DOHH2 (cell line): ENCODE measurements around the gene WWOX.

Source experiments
- H3F3A ChIP-seq: fragments of 200-600 bp; sonication (generic), shearing (Covaris generic); 2 replicates; pipeline ENCODE4 v1.6.0; 2016; ENCODE audit warnings: antibody characterized with exemption, mild to moderate bottlenecking; ENCODE audit not compliant: control insufficient read depth, insufficient read depth
- H3K27ac ChIP-seq: fragments of 200-600 bp; sonication (generic); 2 replicates; pipeline ENCODE4 v1.5.1; 2014; ENCODE audit warnings: low read depth, mild to moderate bottlenecking, low read length, moderate library complexity
- H3K27me3 ChIP-seq: fragments of 200-600 bp; sonication (generic); 2 replicates; pipeline ENCODE4 v1.6.1; 2014; ENCODE audit warnings: mild to moderate bottlenecking, low read length, mixed read lengths; ENCODE audit not compliant: control insufficient read depth
- H3K36me3 ChIP-seq: fragments of 200-600 bp; sonication (generic); 2 replicates; pipeline ENCODE4 v1.6.1; 2014; ENCODE audit warnings: mild to moderate bottlenecking, low read length, moderate library complexity, mixed read lengths; ENCODE audit not compliant: control insufficient read depth
- H3K4me1 ChIP-seq: fragments of 200-600 bp; sonication (generic); 2 replicates; pipeline ENCODE4 v1.6.1; 2014; ENCODE audit warnings: mild to moderate bottlenecking, low read length, mixed read lengths; ENCODE audit not compliant: control insufficient read depth
- H3K4me2 ChIP-seq: fragments of 200-600 bp; sonication (generic); 2 replicates; pipeline ENCODE4 v1.6.0; 2014; ENCODE audit warnings: mild to moderate bottlenecking, low read length, moderate library complexity
- H3K4me3 ChIP-seq: fragments of 200-600 bp; sonication (generic); 2 replicates; pipeline ENCODE4 v1.5.1; 2014; ENCODE audit warnings: mild to moderate bottlenecking, low read length, mixed read lengths
- H3K79me2 ChIP-seq: fragments of 200-600 bp; sonication (generic); 2 replicates; pipeline ENCODE4 v1.6.1; 2014; ENCODE audit warnings: mild to moderate bottlenecking, low read length, mixed read lengths; ENCODE audit not compliant: control insufficient read depth
- H3K9me2 ChIP-seq: fragments of 200-600 bp; sonication (generic); replicated peaks from 2 replicates; pipeline ENCODE4 v1.6.1; 2014; ENCODE audit warnings: mild to moderate bottlenecking, low read length, mixed read lengths; ENCODE audit not compliant: control insufficient read depth
- H3K9me3 ChIP-seq: fragments of 200-600 bp; sonication (generic); 2 replicates; pipeline ENCODE4 v1.6.1; 2014; ENCODE audit warnings: antibody characterized with exemption, low read length, mixed read lengths; ENCODE audit not compliant: control insufficient read depth, insufficient read depth
- H4K20me1 ChIP-seq: fragments of 200-600 bp; sonication (generic); 2 replicates; pipeline ENCODE4 v1.6.0; 2014; ENCODE audit warnings: low read depth, mild to moderate bottlenecking, antibody characterized with exemption, low read length, moderate library complexity; ENCODE audit not compliant: control insufficient read depth, insufficient read depth
- EZH2phosphoT487 ChIP-seq: fragments of 200-600 bp; sonication (generic); IDR thresholded peaks from 2 replicates; pipeline ENCODE4 v1.6.1; 2017; ENCODE audit warnings: borderline replicate concordance, mild to moderate bottlenecking, antibody characterized with exemption, low read length, moderate library complexity, mixed read lengths
- TF ChIP-seq, protein P1 (sequence below): fragments of 200-600 bp; sonication (generic); IDR thresholded peaks from one replicate; pipeline ENCODE4 v1.5.1; 2014; ENCODE audit warnings: antibody characterized with exemption, mild to moderate bottlenecking, low read depth, low read length; ENCODE audit not compliant: poor library complexity, severe bottlenecking

The WWOX gene

DNA sequence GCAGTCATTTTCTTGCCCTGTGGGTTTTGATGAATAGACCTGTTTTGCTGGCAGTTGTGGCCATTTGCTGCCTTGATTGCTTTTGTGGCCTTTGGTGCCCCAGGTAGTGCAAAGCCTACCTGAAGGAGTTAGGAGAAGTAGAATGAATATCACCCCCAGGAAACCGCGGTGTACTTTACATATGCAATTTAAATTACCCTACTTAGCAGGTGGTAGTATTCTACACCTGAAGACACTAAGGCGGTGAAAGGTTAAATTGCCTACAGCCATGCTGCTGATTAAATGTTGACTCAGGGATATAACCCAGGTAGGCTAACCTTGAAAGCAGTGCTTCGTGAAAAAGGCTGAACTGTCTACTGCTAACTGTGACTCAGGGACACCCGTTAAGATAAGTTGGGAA is 27.2 kb upstream of the WWOX start:
- no peak overlapping the region for H3K27ac ChIP-seq
- no peaks in the 10 kb centered on the region for H3F3A ChIP-seq
- H3K4me1 ChIP-seq = no peaks in the 10 kb centered on the region
- H3K27me3 ChIP-seq = no peaks in the 10 kb centered on the region
- no peaks in the 10 kb centered on the region for H3K9me3 ChIP-seq
- H3K79me2 ChIP-seq = no peaks in the 10 kb centered on the region
- H3K36me3 ChIP-seq = no peaks in the 10 kb centered on the region
- no peaks in the 10 kb centered on the region for H3K9me2 ChIP-seq
- H3K4me3 ChIP-seq = no peak overlapping the region
- no peak overlapping the region for H3K4me2 ChIP-seq
- no peak for TF ChIP-seq EZH2phosphoT487
- TF ChIP-seq, protein P1, sequence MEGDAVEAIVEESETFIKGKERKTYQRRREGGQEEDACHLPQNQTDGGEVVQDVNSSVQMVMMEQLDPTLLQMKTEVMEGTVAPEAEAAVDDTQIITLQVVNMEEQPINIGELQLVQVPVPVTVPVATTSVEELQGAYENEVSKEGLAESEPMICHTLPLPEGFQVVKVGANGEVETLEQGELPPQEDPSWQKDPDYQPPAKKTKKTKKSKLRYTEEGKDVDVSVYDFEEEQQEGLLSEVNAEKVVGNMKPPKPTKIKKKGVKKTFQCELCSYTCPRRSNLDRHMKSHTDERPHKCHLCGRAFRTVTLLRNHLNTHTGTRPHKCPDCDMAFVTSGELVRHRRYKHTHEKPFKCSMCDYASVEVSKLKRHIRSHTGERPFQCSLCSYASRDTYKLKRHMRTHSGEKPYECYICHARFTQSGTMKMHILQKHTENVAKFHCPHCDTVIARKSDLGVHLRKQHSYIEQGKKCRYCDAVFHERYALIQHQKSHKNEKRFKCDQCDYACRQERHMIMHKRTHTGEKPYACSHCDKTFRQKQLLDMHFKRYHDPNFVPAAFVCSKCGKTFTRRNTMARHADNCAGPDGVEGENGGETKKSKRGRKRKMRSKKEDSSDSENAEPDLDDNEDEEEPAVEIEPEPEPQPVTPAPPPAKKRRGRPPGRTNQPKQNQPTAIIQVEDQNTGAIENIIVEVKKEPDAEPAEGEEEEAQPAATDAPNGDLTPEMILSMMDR = no peak
- no peaks in the 10 kb centered on the region for H4K20me1 ChIP-seq

DNA sequence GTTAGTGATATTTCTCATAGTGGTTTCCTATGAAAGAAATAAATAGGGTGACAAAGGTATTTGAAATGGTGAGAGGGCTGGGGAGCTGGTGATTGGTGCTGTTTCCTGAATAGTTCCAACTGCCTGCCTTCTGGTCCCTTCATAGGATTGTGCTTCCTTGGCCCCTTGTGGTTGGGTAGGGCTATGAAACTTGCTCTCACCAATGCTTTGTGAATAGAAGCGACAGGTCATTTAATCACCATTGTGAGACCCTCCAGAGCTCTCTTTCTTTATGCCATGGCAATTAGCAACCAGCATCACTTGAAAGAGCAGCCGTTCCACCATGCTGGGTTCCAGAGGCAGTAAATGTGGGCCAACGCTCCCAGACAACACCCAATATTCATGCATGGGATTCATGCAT is 23.7 kb upstream of the WWOX start:
- no peaks in the 10 kb centered on the region for H3K4me1 ChIP-seq
- H3K9me3 ChIP-seq = no peaks in the 10 kb centered on the region
- no peaks in the 10 kb centered on the region for H4K20me1 ChIP-seq
- H3K9me2 ChIP-seq = no peaks in the 10 kb centered on the region
- TF ChIP-seq, protein P1 = no peak
- no peak for TF ChIP-seq EZH2phosphoT487
- no peaks in the 10 kb centered on the region for H3K79me2 ChIP-seq
- no peak overlapping the region for H3K4me3 ChIP-seq
- H3K27me3 ChIP-seq = peaks cover 2% of the 10 kb centered on the region; the same call in 1 of the 2 replicates
- H3F3A ChIP-seq = no peaks in the 10 kb centered on the region
- no peaks in the 10 kb centered on the region for H3K36me3 ChIP-seq
- no peak overlapping the region for H3K4me2 ChIP-seq
- no peak overlapping the region for H3K27ac ChIP-seq

DNA sequence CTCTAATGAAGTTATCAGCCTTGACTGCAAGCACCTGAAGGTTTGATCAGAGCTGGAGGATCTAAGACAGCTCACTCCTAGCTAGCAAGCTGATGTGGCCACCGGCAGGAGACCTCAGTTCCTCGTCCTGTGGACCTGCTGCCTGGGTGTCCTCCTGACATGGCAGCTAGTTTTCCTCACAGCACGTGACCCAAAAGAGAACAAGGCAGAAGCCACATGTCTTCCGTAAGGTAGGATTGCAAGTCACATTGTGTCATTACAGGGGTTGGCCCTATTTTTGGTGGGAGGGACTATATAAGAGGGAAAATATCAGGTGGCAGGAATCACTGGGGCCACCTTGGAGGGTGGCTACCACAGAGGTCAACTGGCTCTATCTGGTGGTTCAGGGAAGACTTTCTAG is 18.1 kb upstream of the WWOX start:
- no peaks in the 10 kb centered on the region for H3K36me3 ChIP-seq
- H4K20me1 ChIP-seq = no peaks in the 10 kb centered on the region
- no peak overlapping the region for H3K27ac ChIP-seq
- H3F3A ChIP-seq = no peaks in the 10 kb centered on the region
- H3K79me2 ChIP-seq = no peaks in the 10 kb centered on the region
- no peaks in the 10 kb centered on the region for H3K9me2 ChIP-seq
- H3K9me3 ChIP-seq = no peaks in the 10 kb centered on the region
- no peaks in the 10 kb centered on the region for H3K4me1 ChIP-seq
- TF ChIP-seq EZH2phosphoT487 = no peak
- TF ChIP-seq, protein P1 = no peak
- no peak overlapping the region for H3K4me2 ChIP-seq
- peaks cover 8% of the 10 kb centered on the region; the same call in 1 of the 2 replicates for H3K27me3 ChIP-seq
- no peak overlapping the region for H3K4me3 ChIP-seq
